HEK293T (cell line): ENCODE results near the gene PAF1.
"Not testable (repeated sequence)": the region's sequence is repeated elsewhere in the genome, so short reads cannot be mapped to it uniquely, and the experiment has no call there.

Experiments used
- ARNT ChIP-seq: fragments of 450-650 bp; IDR thresholded peaks from 2 replicates; pipeline ENCODE4 v1.6.1; 2017; ENCODE audit warnings: mild to moderate bottlenecking
- HDGF ChIP-seq: fragments of 450-650 bp; IDR thresholded peaks from 2 replicates; pipeline ENCODE4 v1.6.1; 2017; ENCODE audit warnings: antibody characterized with exemption, borderline replicate concordance
- LEF1 ChIP-seq: fragments of 450-650 bp; IDR thresholded peaks from 2 replicates; pipeline ENCODE4 v1.6.1; 2017; ENCODE audit warnings: mild to moderate bottlenecking, borderline replicate concordance
- NFRKB ChIP-seq: fragments of 450-650 bp; IDR thresholded peaks from 2 replicates; pipeline ENCODE4 v1.6.1; 2016; ENCODE audit warnings: mild to moderate bottlenecking, moderate library complexity

DNA sequence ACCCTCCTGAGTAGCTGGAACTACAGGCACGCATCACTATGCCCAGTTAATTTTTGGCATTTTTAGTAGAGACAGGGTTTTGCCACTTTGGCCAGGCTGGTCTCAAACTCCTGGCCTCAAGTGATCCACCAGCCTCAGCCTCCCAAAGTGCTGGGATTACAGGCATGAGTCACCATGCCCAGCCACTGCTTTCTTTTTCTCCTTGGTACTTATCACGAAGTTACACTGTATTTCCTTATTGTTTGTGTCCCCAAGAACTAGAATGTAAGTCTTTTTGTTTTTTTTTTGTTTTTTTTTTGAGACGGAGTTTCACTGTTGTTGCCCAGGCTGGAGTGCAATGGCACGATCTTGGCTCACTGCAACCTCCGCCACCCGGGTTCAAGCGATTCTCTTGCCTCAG is 50.8 kb downstream of the PAF1 start:
- not testable (repeated sequence) for TF ChIP-seq LEF1, NFRKB, ARNT, HDGF
